GM18867 (cell line): Measurements from ENCODE around the gene DCTPP1.

Experiments
- ATAC-seq: cut with Tn5 transposase; IDR thresholded peaks from one replicate; pipeline ENCODE4 v1.9.1; 2021; ENCODE audit warnings: mild to moderate bottlenecking, moderate library complexity; ENCODE audit not compliant: unreplicated experiment

The DCTPP1 gene

DNA sequence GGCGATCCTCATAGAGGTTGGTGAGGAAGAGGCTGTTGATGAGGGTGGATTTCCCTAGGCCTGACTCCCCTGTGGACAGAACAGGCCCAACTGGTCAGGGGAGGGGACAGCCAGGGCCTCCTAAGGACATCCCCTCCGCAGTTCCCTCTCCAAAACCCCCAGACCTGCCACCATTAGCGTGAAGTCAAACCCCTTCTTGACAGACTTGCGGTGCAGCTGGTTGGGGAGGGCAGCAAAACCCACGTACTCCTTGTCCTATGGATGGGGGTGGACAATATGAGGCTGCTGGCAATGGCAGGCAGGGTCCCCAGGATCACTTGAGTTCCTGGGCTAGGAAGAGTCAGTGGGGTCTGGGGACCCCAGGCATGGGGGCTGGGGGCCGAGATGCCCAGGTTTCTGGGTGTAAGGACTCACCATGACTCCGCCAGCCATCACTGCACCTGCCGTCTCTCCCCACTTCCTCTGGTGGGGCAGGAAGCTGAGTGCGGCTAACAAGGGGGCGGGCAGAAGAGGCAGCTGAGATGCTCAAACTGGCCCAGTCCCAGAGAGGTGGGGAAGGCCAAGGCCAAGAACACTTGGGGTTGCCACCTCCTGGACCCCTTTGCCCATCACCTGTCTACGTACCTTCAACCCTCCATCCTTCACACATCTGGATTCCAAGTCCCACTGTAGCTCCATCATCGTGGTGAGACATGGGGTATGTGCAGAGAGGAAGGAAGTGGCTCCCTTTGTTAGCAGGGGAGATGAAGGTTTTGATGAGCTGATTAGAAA is 47.5 kb downstream of the DCTPP1 start, which contains the start of gene SEPTIN1:
SEPTIN1 (minus strand) TSS at position 451 of the 771 bp plus-strand sequence; CDS start at position 432, 19 bp downstream.
- ATAC-seq = peak; percentile 27

DNA sequence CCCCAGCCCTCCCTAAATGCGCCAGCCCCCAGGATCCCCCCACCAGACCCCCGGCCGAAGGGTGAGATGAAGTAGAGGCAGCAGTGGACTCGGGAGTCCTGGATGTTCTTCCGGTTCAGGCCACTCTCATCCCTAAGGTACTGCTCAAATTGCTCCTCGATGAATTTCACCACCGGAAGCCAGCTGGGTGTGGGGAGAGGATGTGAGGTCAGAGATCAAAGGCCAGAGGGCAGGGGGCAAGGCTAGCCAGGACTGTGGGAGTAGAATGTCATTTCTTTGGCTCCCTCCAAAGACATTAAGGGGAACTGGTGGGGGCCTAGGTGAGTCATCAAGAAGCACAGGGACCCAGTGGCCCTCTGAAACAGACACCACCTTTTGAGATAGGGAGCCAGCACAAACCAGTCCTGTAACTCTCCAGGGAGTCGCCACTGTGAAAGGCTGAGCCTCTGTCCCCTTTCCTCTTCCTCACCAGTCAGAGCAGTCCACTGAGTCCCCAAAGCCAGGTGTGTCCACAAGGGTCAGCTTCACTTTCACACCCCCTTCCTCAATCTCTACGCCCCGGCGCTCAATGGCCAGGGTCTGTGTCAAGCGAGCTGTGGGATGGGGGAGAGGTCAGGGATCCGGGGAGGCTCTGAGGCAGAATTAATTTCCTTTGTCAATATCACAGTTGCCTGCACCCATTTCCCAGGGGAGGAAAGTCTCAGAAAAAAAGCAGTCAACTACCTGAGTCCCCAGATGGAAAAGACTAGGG is 48.4 kb downstream of the DCTPP1 start:
- no peak for ATAC-seq

DNA sequence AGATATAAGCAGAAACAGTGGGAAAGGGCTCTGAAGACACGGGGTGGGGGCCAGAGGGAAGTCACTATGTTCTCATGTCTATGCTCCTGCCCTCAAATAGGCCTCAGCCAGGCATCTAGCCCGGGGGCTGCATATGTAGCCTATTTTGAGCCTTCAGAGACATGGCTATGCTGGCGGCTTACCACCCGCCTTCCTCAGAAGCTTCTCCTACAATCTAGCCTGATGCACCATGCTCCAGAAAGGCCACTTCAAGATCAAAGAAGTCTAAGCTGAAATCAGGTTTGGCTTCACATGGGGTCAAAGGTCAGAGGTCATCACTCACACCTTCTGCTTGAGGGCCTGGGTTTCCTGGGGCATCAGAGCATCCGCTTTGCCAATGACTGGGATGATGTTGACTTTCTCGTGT is 49.0 kb downstream of the DCTPP1 start:
- ATAC-seq = no peak

DNA sequence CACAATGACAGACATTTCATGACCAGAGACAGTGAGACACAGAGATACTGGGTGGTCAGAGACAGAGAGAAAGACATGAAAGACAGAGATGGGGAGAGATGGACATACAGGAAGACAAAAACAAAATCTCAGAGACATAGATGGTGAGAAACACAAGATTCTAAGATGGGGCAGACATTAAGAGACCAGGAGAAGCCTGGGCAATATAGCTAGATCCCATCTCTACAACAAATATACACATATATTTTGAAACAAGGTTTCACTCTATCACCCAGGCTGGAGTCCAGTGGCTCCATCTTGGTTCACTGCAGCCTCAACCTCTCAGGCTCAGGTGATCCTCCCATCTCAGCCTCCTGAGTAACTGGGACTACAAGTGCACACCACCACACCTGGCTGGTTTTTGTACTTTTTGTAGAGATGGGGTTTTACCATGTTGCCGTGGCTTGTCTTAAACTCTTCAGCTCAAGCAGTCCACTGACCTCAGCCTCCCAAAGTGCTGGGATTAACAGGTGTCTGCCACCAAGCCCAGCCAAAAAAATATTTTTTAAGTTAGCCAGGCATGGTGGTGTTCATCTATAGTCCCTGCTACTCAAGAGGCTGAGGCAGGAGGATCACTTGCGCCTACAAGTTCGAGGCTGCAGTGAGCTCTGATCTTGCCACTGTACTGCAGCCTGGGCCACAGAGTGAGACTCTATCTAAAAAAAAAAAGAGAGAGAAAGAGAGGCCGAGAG is 49.6 kb downstream of the DCTPP1 start:
- no peak for ATAC-seq

DNA sequence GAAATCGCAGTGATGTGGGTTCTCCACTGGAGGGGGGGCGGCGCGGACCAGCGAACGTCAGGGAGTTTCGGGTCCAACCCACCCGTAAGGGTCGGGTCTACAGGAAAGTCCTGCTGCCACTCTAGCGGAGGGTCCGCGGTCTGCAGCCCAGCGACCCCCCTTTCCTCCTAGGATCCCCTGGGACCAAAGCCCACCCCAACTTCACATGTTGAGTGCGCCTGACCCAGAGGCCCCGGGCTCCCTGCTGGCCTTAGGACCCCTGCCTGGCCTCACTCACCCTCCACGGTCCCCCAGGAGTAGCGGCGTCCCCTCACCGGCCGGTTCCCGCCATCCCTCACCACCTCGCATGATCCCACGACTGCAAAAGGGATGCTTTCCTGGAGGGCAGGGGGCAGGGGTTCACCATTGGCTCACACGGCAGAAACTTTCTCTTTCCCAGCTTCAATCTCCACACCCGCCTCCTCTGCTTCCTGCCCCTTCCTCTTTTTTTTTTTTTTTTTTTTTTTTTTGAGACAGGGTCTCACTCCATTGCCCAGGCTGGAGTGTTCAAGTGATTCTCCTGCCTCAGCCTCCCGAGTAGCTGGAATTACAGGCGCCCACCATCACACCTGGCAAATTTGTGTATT is 50.6 kb downstream of the DCTPP1 start:
- no peak for ATAC-seq

DNA sequence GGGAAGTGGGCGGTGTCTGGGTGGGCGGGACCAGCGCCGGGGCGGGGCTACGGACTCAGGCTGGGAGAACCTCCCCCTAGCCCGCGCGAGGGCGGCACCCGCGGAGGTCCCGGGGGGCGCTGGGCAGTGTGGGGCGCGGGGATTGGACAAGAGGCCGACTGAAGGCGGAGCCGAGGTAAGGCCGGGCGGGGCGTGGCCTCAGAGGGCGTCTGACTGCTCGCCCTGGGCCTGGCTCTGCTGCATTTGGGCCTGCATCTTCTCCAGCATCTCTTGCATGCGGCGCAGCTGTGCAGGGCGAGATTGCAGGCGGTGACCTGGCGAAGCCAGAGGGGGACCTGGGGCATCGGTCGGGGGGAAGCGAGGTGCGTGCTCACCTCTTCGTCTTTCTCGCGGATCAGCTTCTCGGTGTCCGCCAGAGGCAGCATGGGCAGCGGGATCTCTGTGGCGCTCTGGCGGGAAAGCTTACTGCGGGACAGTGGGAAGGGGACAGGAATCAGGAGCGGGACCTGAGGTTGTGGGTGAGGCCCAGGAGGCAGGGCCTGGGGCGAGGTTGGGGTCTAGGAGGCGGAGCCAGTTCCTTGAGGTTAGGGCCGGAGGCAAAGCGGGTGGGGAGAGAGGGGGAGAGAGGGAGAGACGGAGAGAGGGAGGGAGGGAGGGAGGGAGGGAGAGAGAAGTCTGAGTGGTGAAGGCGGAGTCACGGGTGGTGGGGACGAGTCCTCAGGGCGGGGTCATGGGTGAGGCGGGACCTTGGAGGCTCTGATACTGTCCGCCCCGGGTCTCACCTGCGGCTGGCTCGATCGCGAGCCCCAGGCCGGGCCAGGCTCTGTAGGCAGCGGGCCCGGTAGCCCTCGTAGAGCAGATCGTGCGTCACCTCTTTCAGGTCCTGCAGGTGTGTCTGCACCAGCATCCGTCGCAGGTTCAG is 51.3 kb downstream of the DCTPP1 start:
- ATAC-seq = peak; percentile 83

DNA sequence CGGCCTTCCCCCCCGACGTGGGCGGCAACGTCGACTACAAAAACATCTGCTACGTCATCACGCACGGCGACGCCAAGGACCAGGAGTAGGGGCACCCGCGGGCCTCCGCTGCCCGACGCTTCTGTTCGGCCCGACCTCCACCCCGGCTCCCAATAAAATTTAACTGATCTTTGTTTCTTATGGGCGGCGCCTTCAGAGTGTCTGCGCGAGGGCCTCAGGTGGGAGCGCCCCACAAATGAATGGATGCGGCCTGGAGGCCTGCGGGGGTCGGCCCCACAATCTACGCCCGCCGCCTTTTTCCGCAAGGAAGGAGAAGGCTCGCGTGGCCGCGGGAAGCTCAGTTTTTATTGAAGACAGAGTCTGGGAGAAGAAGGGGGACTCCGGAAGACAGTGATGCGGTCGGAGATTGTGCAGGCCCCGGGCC is 52.0 kb downstream of the DCTPP1 start:
- peak; percentile 35 for ATAC-seq

DNA sequence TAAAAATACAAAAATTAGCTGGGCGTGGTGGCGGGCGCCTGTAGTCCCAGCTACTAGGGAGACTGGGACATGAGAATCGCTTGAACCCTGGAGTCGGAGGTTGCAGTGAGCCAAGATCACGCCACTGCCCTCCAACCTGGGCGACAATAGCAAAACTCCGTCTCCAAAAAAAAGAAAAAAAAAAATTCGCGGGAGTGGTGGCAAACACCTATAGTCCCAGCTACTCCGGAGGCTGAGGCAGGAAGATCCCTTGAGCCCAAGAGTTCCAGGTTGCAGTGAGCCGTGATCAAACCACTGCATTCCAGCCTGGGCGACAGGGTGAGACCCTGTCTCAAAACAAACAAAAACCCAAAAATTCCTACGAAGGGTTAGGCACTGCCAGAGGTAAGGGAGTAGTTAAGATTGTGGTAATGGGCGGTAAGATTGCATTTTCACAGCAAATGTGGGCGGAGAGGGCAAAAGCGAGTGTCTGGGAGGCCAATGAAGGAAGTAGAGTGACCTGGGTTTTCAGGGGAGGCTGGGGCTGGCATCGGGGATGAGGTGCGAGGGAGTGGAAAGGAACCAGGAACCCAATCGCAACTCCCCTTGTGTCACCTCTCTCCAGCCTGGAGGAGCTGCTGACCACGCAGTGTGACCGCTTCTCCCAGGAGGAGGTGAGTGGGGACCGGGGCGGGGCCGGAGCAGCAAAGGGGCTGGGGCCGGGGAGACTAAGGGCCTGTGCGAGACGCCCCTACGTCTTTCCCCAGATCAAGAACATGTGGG is 52.6 kb downstream of the DCTPP1 start:
- no peak for ATAC-seq

DNA sequence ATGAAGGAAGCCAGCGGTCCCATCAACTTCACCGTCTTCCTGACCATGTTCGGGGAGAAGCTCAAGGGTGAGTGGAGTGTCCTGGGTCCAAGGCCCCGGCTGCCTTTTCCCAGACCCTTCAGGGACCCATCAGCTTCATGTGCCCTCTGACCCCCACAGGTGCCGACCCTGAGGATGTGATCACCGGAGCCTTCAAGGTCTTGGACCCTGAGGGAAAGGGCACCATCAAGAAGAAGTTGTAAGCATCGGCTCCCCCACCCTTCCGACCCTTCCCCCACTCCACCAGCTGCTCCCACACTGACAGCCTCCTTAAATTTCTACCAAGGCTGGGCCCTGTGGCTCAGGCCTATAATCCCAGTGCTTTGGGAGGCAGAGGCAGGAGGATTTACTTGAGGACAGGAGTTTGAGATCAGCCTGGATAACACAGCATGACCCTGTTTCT is 53.3 kb downstream of the DCTPP1 start:
- no peak for ATAC-seq

DNA sequence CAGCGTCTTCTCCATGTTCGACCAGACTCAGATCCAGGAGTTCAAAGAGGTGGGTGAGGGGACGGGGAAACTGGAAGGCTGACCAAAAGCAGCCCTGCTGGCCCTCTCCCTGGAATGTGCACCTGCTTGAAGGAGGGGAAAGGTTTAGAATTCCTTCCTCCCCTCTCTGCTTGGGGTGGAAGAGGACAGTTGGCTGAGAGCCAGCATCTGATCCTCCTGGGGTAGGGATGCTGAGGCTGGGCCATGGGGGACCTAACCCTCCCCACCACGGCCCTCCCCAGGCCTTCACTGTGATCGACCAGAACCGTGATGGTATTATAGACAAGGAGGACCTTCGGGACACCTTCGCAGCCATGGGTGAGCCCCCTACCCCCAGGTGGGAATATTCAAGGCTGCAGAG is 54.0 kb downstream of the DCTPP1 start:
- no peak for ATAC-seq

DNA sequence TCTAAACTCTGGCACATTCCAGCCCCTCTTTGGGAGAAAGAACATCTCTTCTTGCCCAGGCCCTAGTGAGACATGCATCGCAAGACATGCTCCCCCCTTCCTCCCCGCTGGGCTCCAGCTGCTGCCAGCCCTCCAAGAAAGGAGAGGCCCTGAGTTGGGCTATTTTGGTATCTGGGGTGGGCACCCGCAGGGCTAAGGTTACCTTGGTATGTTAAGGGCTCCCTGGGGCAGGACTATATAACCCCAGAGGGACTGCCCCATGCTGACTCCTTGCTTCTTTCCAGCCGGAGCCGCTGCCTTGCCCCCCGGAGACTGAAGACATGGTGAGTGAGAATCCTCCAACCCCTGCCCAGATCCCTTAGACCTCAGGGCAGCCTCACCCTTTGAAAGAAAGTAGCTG is 55.3 kb downstream of the DCTPP1 start, which contains the start of gene MYL11:
MYL11 (plus strand) TSS at position 265 of the 400 bp plus-strand sequence; CDS start at position 321, 56 bp downstream.
- no peak for ATAC-seq
